GM12873 (cell line): Measurements from ENCODE around the gene CHST2.

Experiments
- TF ChIP-seq, protein P1 (sequence below): IDR thresholded peaks from 2 replicates; pipeline ENCODE4 v1.5.1; 2012; ENCODE audit warnings: low read depth, mild to moderate bottlenecking, moderate library complexity, low read length, control low read depth; ENCODE audit not compliant: insufficient read depth; ENCODE audit errors: missing control alignments

Gene CHST2

DNA sequence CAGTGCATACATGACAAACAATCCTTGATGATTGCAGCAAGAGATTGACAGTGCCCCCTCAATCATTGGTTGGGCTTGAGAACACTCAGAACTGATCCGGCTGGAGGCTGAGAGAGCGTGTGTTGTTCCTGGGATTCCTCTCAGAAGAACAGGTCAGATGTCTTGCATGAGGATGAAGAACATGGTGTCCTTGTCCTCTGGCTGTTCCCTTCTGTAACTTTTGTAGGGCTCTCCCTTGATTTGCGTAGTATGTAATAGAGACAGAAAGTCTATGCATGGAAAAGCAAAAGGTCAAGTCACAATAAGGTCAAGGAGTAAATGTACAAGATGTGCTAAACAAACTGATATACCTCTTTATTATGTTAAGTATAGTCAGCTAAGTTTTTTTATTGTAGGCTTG is 8.2 kb downstream of the CHST2 start:
- TF ChIP-seq, protein P1, sequence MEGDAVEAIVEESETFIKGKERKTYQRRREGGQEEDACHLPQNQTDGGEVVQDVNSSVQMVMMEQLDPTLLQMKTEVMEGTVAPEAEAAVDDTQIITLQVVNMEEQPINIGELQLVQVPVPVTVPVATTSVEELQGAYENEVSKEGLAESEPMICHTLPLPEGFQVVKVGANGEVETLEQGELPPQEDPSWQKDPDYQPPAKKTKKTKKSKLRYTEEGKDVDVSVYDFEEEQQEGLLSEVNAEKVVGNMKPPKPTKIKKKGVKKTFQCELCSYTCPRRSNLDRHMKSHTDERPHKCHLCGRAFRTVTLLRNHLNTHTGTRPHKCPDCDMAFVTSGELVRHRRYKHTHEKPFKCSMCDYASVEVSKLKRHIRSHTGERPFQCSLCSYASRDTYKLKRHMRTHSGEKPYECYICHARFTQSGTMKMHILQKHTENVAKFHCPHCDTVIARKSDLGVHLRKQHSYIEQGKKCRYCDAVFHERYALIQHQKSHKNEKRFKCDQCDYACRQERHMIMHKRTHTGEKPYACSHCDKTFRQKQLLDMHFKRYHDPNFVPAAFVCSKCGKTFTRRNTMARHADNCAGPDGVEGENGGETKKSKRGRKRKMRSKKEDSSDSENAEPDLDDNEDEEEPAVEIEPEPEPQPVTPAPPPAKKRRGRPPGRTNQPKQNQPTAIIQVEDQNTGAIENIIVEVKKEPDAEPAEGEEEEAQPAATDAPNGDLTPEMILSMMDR, result no peak

DNA sequence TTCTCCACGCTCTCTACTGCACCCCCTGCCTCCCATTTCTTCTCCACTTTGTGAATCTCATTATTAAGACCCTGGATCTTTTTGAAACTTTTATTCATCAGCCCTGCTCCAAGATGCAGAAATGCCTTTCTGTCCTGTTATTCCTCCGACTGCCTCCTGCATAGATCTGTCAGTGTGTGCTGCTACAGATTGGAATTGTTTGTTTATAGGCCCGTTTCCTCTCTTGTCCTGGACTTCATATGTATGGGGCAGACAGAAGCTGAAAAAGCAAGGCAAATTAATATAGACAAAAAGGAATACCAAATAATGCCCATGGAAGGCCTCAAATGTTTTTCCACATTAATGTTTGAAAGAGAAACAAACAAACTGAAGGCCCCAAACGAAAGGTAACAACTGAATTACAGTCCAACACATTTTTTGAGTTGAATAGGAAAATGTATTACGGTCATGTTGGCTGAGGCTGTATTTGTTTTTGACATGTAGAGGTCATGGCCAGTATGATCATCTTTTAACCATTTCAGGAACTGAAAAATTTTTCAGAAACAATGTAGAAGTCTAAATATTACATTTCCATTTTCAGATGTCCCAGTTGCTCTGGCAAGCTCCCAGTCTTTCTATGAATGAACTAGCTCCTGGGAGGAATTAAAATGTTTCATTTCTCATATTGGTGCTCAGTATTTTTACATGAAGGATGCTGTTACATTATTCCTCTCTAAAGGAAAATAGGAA is 8.8 kb downstream of the CHST2 start:
- TF ChIP-seq, protein P1, result no peak

DNA sequence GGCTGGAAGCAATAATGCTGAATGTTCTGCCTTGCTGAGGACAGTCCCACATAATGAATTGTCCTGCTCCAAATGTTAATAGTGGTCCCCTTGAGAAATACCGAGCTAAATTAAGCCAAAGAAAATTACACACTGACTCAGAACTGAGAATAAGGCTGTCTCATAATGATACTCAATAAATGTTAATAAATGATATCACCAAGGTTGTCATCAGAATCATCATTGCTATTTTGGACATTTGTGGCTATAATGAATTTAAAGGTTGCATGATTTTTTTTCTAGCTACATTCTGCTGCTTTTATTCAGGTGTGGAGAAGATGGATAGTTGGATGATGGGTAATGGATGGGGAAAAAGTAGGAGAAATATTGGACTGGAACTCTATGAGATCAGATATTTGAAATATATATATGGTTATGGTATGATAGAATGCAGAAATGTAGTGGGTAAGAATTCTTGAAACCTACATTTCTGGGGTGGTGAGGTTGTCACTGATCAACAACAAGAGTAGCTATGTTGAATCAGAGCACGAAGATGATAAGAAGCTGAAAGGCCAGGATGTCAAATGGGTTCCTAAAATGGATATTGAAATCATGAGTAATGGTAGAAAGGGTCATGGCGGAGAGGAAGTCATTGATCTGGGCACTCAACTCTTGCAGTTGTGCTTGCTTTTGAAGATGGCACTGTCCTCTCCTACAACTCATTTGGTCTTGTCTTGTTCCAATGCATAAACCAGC is 12.8 kb downstream of the CHST2 start:
- TF ChIP-seq, protein P1, result no peak

DNA sequence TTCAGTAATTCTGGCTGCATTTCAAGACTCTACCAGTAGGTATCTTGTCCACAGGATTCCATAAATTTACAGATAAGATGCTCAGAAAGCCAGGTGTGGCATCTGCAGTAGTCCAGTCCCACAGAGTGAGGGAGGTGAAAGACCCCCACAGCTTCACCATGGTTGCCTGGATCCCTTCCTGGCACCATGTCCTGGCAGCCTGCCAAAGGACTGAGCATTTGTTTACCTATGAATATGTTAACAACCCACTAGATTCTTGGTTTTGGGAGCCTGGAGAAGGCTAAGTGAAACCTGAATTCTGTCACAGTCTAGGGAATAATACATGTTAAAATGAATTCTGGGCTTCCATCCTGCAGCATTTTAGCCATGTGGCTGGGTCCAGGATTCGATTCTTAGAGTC is 14.9 kb downstream of the CHST2 start:
- TF ChIP-seq, protein P1, result peak; percentile 10

- TF ChIP-seq, protein P1, result no peak
Measured at GRCh38 chr3:143135150-143135549, 15.6 kb downstream of the CHST2 start.

DNA sequence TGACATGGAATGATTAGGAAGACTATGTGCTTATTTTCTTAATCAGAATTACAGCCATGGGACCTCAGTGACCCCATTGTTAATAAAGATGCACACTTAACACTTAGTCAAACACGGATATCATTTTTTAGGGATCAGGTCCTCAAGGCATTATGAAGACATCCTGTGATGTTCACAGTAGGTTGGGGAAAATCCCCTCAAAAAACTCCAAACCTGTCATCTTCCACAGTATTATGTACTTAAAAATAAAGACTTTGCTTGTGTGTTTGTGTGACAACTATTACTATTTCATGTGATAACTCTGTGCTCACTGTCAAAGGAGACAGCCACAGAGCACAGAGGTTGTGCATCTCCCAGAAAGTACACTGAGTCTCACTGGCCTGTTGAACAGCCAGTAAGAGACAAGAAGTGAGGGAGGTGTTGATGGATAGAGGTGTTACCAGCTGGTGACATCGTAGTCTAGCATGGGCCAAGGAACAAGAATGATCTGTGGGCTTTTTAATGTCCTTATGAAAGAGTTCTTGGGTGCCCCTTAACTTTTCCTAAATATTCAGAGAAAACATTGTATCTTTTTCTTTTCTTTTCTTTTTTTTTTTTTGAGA is 18.0 kb downstream of the CHST2 start:
- TF ChIP-seq, protein P1, result no peak

DNA sequence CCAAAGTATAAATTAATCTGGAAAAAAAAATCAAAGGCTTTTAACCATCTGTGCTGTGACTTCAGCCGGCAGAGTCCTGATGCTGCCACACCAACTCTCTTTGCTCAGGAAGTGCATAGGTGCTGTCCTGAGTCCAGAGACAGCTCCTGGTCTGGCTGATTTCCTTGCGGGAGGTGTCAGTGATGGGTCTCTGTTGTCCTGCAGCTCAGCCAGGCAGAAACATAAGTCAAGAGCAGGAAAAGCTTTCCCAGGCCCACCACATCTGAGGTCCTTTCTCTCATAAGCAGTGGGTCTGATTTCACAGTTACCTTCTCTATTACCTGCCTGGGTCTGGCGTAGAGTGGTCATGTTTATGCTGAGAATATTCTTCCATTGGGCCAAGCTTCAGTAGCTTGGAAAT is 19.4 kb downstream of the CHST2 start:
- TF ChIP-seq, protein P1, result no peak
